Breast epithelium (tissue), 4 donors: ENCODE data around the gene ABCF3. TPM values are rescaled to one million over a fixed set of nuclear protein-coding genes. Genes with fewer than 3 reads are reported as not detected.

Source experiments
- DNase-seq, 2 donors: peaks; one replicate each; pipeline ENCODE4 v3.0.0-alpha.2; 2019; ENCODE audit warnings: low spot score in 2 of 2
- H3K27ac ChIP-seq, 2 donors: fragments of 200-600 bp; sonication (generic) in 1 of 2; one replicate each; pipeline ENCODE4 v1.5.1; 2016 to 2019; ENCODE audit warnings: mild to moderate bottlenecking in 1 of 2
- H3K27me3 ChIP-seq, 2 donors: fragments of 200-600 bp; sonication (generic) in 1 of 2; one replicate each; pipeline versions ENCODE4 v1.5.1 to v1.6.0; 2017 to 2019; ENCODE audit warnings: control low read depth in 1 of 2, mild to moderate bottlenecking in 1 of 2
- H3K36me3 ChIP-seq: fragments of 200-600 bp; one replicate; pipeline ENCODE4 v1.5.1; 2019
- H3K4me1 ChIP-seq, 2 donors: fragments of 200-600 bp; sonication (generic); one replicate each; pipeline ENCODE4 v1.5.1; 2016 to 2019; ENCODE audit warnings: control low read depth in 1 of 2
- H3K4me3 ChIP-seq, 3 donors: fragments of 200-600 bp; sonication (generic); 1 replicate in 2 of 3; 2 replicates in 1 of 3; pipeline ENCODE4 v1.5.1; 2016 to 2019; ENCODE audit warnings: mild to moderate bottlenecking in 3 of 3, moderate library complexity in 2 of 3
- H3K9me3 ChIP-seq, 2 donors: fragments of 200-600 bp; sonication (generic) in 1 of 2; one replicate each; pipeline ENCODE4 v1.5.1; 2016 to 2019; ENCODE audit warnings: control low read depth in 1 of 2
- CTCF ChIP-seq, 3 donors: fragments of 450-650 bp; IDR thresholded peaks; one replicate each; pipeline ENCODE4 v1.5.1; 2016 to 2017; ENCODE audit warnings: antibody characterized with exemption in 3 of 3, mild to moderate bottlenecking in 3 of 3, moderate library complexity in 3 of 3
- POLR2A ChIP-seq: fragments of 450-650 bp; IDR thresholded peaks from one replicate; pipeline ENCODE4 v1.6.1; 2016; ENCODE audit warnings: antibody characterized with exemption, mild to moderate bottlenecking, moderate library complexity
- POLR2AphosphoS5 ChIP-seq, 3 donors: sonication (generic); formaldehyde crosslinking; IDR thresholded peaks; one replicate each; pipeline ENCODE4 v1.6.1; 2017; ENCODE audit warnings: antibody characterized with exemption in 3 of 3
- intact Hi-C: fragments of 100-400 bp; cut with DNase I; formaldehyde crosslinking; loops from one replicate; pipeline ENCODE4 v1.15.1; 2023; ENCODE audit warnings: low total_unique reads
- total RNA-seq, 3 donors: library from RNA; depleted of rRNA; stranded (reverse); fragments of >200 nt; gene quantifications; one replicate each; pipeline ENCODE4 v1.1.0, GENCODE V29; 2016

Gene ABCF3
- total RNA-seq, 3 donors from 2014 or later: 59.4 to 77.4 (median 71.8) TPM

GRCh38 chr3:184211297-184211696, 25.3 kb downstream of the ABCF3 start:
- Histone ChIP-seq H3K9me3 (no peaks in the 10 kb centered on the region), H3K27ac (no peak overlapping the region), H3K36me3 (no peaks in the 10 kb centered on the region), H3K27me3 (peaks cover 5 to 6% of the 10 kb centered on the region in 2 donors), H3K4me3 (no peak overlapping the region), H3K4me1 (no peaks in the 10 kb centered on the region)
- TF ChIP-seq POLR2AphosphoS5 (IDR thresholded peaks at IDR 0.05): no peak
- TF ChIP-seq CTCF (IDR thresholded peaks at IDR 0.05): no peak
- TF ChIP-seq POLR2A: no peak
- intact Hi-C loops: loop anchor here (5.0 kb wide), 1 partner anchor 496 kb away; no protein-coding TSS in a partner anchor
- no peak for DNase-seq

GRCh38 chr3:184211718-184212117, 25.7 kb downstream of the ABCF3 start:
- no peak overlapping the region for H3K4me3 ChIP-seq
- H3K9me3 ChIP-seq: no peaks in the 10 kb centered on the region
- H3K36me3 ChIP-seq: no peaks in the 10 kb centered on the region
- H3K4me1 ChIP-seq: no peaks in the 10 kb centered on the region
- no peak for DNase-seq
- intact Hi-C loops: loop anchor here (5.0 kb wide), 1 partner anchor 496 kb away; no protein-coding TSS in a partner anchor
- TF ChIP-seq CTCF (IDR thresholded peaks at IDR 0.05): no peak
- no peak for TF ChIP-seq POLR2AphosphoS5 (IDR thresholded peaks at IDR 0.05)
- no peak for TF ChIP-seq POLR2A
- H3K27ac ChIP-seq: no peak overlapping the region
- peaks cover 3 to 5% of the 10 kb centered on the region in 2 donors for H3K27me3 ChIP-seq

GRCh38 chr3:184218814-184219213, 32.8 kb downstream of the ABCF3 start:
- H3K4me1 ChIP-seq: no peaks in the 10 kb centered on the region
- H3K4me3 ChIP-seq: no peak overlapping the region
- no peak overlapping the region for H3K27ac ChIP-seq
- no peaks in the 10 kb centered on the region for H3K36me3 ChIP-seq
- no peaks in the 10 kb centered on the region for H3K9me3 ChIP-seq
- DNase-seq: no peak
- H3K27me3 ChIP-seq: no peaks in the 10 kb centered on the region
- TF ChIP-seq POLR2A (no peak), CTCF (IDR thresholded peaks at IDR 0.05) (no peak), POLR2AphosphoS5 (IDR thresholded peaks at IDR 0.05) (no peak)
- intact Hi-C loops: no loop called here

- intact Hi-C loops: no loop called here
- Histone ChIP-seq H3K36me3 (no peaks in the 10 kb centered on the region), H3K27me3 (no peaks in the 10 kb centered on the region), H3K4me3 (no peak overlapping the region), H3K4me1 (no peaks in the 10 kb centered on the region), H3K9me3 (no peaks in the 10 kb centered on the region), H3K27ac (no peak overlapping the region)
- no peak for DNase-seq
- TF ChIP-seq POLR2A (no peak), CTCF (IDR thresholded peaks at IDR 0.05) (no peak), POLR2AphosphoS5 (IDR thresholded peaks at IDR 0.05) (no peak)
Measured at GRCh38 chr3:184222521-184222920, 36.5 kb downstream of the ABCF3 start.

GRCh38 chr3:184223946-184224345, 37.9 kb downstream of the ABCF3 start:
- no peaks in the 10 kb centered on the region for H3K36me3 ChIP-seq
- TF ChIP-seq POLR2AphosphoS5 (IDR thresholded peaks at IDR 0.05) (no peak), CTCF (IDR thresholded peaks at IDR 0.05) (no peak), POLR2A (no peak)
- H3K4me1 ChIP-seq: no peaks in the 10 kb centered on the region
- no peaks in the 10 kb centered on the region for H3K27me3 ChIP-seq
- DNase-seq: no peak
- intact Hi-C loops: no loop called here
- H3K9me3 ChIP-seq: no peaks in the 10 kb centered on the region
- H3K4me3 ChIP-seq: no peak overlapping the region
- H3K27ac ChIP-seq: no peak overlapping the region
